Aorta (tissue), 5 donors: ENCODE data around the gene TMEM269. TPM values are rescaled to one million over a fixed set of nuclear protein-coding genes. Genes with fewer than 3 reads are reported as not detected.

ENCODE experiments used
- ATAC-seq: fragments of 200-7000 bp; cut with Tn5 transposase; one replicate; pipeline ENCODE4 v1.9.1; 2022; ENCODE audit warnings: moderate library complexity; ENCODE audit not compliant: low FRiP score
- DNase-seq, 2 donors: peaks; one replicate each; pipeline ENCODE4 v3.0.0-alpha.2; 2020
- H3K27ac ChIP-seq, 2 donors: one replicate each; pipeline ENCODE4 v1.5.1; 2013; ENCODE audit warnings: low read length in 2 of 2, mild to moderate bottlenecking in 2 of 2, moderate library complexity in 2 of 2, control low read depth in 1 of 2, inconsistent platforms in 1 of 2, low read depth in 1 of 2
- H3K27me3 ChIP-seq, 2 donors: one replicate each; pipeline ENCODE4 v1.6.1; 2013; ENCODE audit warnings: control low read depth in 1 of 2, low read length in 1 of 2, mild to moderate bottlenecking in 1 of 2, moderate library complexity in 1 of 2; ENCODE audit not compliant: insufficient read depth in 2 of 2, control insufficient read depth in 1 of 2
- H3K36me3 ChIP-seq, 2 donors: one replicate each; pipeline ENCODE4 v1.6.1; 2013; ENCODE audit warnings: control low read depth in 1 of 2, low read length in 1 of 2, mild to moderate bottlenecking in 1 of 2; ENCODE audit not compliant: insufficient read depth in 2 of 2, control insufficient read depth in 1 of 2
- H3K4me1 ChIP-seq, 2 donors: one replicate each; pipeline ENCODE4 v1.6.1; 2013; ENCODE audit warnings: low read length in 2 of 2, control low read depth in 1 of 2, mild to moderate bottlenecking in 1 of 2, moderate library complexity in 1 of 2; ENCODE audit not compliant: insufficient read depth in 2 of 2, control insufficient read depth in 1 of 2
- H3K4me3 ChIP-seq, 2 donors: one replicate each; pipeline ENCODE4 v1.5.1; 2013; ENCODE audit warnings: low read length in 2 of 2, control low read depth in 1 of 2, mild to moderate bottlenecking in 1 of 2
- H3K9me3 ChIP-seq: one replicate; pipeline ENCODE4 v1.6.1; 2013; ENCODE audit warnings: mild to moderate bottlenecking, low read length; ENCODE audit not compliant: control insufficient read depth
- WGBS, 2 donors: extraction: QIAGEN DNeasy Blood & Tissue Kit; methylation state at CpG; one replicate each; pipeline ENCODE4 v1.1.7; 2013; 5-methylcytosine and 5-hydroxymethylcytosine counted together
- intact Hi-C, 2 donors: fragments of 100-400 bp; cut with DNase I; formaldehyde crosslinking; loops; one replicate each; pipeline versions ENCODE4 v1.14.2 to v1.15.0; 2022
- polyA plus RNA-seq, 2 donors: library from polyadenylated mRNA; stranded (reverse); fragments of 200-250 nt; gene quantifications; one replicate each; pipeline ENCODE4 v1.2.3, GENCODE V29; 2013
- total RNA-seq, 2 donors: library from RNA; stranded (reverse); fragmentation: NEBNext Ultra II Directional; extraction: Animal tissue kit (Norgen Biotek cat#: 25700); gene quantifications; one replicate each; pipeline ENCODE4 v1.2.1, GENCODE V29; 2021
- donor health status: healthy with polysubstance abuse.
- donor health status: Bipolar disorder and iron deficiency.
- donor health status: DM: no; HTN: no; CAD: no.
- donor health status: DM: no; HTN: no; CAD: no.
- donor health status: DM: yes; HTN: yes; CAD: no.

Gene TMEM269
- total and polyA plus RNA-seq, 4 donors, result 0.13 TPM; not detected in 3

DNA sequence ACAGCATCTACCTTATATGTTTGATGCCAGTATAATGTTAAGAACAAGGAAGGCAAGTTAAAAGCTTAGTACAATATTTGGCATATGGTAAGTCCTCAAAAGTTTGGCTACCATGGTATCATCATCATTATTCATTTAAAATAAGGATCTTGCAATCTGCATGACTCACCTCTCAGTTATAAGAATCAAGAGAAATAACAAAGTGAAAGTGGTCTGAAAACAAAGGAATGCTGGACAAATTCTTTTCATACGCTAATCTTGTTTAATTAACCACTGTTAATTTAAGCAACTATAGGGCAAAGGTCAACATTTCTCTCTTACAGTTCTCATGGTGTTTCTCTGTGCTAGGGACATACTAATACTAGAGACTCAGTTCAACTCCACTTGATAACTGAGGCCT is 31.7 kb upstream of the TMEM269 start:
- intact Hi-C loops, result loop anchor here in 1 of 2 donors (10.0 kb wide), 1 partner anchor 168 kb away; no protein-coding TSS in a partner anchor
- ATAC-seq (no peak), DNase-seq (no peak)
- Histone ChIP-seq H3K4me3 (no peak overlapping the region), H3K4me1 (no peaks in the 10 kb centered on the region), H3K27ac (no peak overlapping the region), H3K9me3 (no peaks in the 10 kb centered on the region), H3K27me3 (no peaks in the 10 kb centered on the region), H3K36me3 (peaks cover 8 to 14% of the 10 kb centered on the region in 2 donors)
- 68 to 75% methylated on average over 1 of the region's 1 CpG for WGBS, 2 donors

DNA sequence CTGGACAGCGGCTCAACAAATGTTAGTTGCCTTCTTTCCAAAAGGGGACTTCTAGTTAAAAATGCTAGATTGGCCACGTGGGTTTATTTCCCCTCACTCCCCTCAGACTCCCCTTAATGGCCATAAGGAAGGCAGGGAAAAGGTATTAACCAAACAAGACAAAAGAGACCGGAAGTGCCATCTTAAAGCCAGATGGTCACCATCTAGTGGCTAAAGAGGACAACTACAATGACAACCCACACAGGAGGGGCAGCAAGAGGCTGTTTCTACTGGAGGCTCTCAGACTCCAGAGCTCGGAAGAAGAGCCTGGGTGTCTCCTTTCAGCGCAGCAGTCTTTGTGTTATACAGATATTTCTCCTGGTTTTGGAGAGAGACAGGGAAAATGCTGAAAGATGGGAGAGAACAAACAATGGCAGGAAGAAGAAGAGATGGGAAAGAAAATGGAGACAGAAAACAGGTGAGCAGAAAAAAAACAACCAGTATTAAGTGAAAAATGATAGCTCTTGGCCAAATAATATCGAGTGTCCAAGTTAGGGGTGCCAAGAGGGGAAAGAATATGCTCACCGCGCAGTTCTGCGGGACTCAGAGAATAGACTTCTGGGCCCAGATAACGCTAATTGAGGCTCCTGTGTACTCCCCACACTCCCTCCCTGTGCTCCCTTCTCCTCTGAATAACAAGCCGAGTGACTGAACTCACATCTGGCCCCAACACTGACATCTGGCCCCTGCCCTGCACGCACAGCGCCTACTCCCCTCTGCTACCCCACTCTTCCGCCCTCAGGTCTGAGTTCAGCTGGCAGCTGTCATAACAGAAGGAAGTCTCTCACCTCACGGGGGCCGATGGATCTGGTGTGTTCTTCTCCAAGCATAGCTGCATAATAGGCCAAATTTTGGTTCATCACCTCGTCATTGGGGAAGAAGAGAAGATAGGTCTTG is 27.6 kb upstream of the TMEM269 start:
- DNase-seq (peak in 1 of 2 donors; percentile 31), ATAC-seq (no peak)
- no peaks in the 10 kb centered on the region for H3K4me1 ChIP-seq
- H3K9me3 ChIP-seq, result no peaks in the 10 kb centered on the region
- H3K27me3 ChIP-seq, result no peaks in the 10 kb centered on the region
- no peak overlapping the region for H3K4me3 ChIP-seq
- intact Hi-C loops, result loop anchor here in 1 of 2 donors (10.0 kb wide), 1 partner anchor 172 kb away; no protein-coding TSS in a partner anchor
- no peak overlapping the region for H3K27ac ChIP-seq
- peaks cover 8 to 14% of the 10 kb centered on the region in 2 donors for H3K36me3 ChIP-seq
- WGBS, 2 donors, result 71% methylated on average over 17 of the region's 17 CpGs

DNA sequence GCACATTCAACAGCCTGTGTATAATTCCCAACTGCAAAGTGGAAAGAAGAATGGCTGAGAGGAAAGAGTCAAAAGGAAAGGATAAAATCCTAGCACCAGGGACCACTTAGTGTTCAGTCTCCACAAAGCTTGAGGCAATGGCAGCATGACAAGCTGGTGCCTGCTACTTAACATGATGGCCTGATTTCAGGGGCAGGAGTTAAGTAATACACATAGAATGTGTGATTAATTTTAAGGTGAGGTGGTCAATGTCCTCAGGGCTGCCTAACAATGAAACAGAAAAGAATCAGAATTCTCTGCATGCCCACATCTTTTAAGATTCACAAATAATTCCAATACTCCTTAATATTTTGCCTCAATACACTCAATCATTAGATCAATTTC is 26.9 kb upstream of the TMEM269 start:
- ATAC-seq, result no peak
- Histone ChIP-seq H3K4me3 (no peak overlapping the region), H3K27ac (no peak overlapping the region), H3K9me3 (no peaks in the 10 kb centered on the region), H3K36me3 (peaks cover 4 to 14% of the 10 kb centered on the region in 2 donors), H3K27me3 (no peaks in the 10 kb centered on the region), H3K4me1 (no peaks in the 10 kb centered on the region)
- DNase-seq, result no peak
- intact Hi-C loops, result loop anchor here in 1 of 2 donors (10.0 kb wide), 1 partner anchor 173 kb away; no protein-coding TSS in a partner anchor

DNA sequence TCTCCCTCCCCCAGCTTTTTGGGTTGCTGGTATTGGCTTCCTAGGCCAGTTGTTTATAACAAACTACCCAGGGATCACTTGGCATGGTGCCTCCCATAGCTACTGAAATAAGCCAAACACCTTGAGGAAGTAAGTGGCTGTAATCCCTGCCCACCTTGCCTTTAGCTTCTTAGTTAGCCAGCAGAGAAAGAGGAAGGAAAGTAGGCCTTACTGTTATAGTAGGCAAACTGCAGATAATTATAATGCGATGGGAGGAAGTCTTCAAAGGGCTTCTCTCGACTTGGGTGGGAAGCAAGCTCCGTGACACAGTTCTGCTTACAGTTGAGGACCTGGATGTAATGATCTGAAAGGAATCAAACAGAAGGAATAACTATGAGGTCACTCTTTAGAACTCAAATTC is 26.1 kb upstream of the TMEM269 start:
- no peak for DNase-seq
- WGBS, 2 donors, result 83 to 86% methylated on average over 3 of the region's 3 CpGs
- Histone ChIP-seq H3K27ac (no peak overlapping the region), H3K27me3 (no peaks in the 10 kb centered on the region), H3K36me3 (peaks cover 4 to 14% of the 10 kb centered on the region in 2 donors), H3K9me3 (no peaks in the 10 kb centered on the region), H3K4me3 (no peak overlapping the region), H3K4me1 (no peaks in the 10 kb centered on the region)
- intact Hi-C loops, result loop anchor here in 1 of 2 donors (10.0 kb wide), 1 partner anchor 174 kb away; no protein-coding TSS in a partner anchor
- ATAC-seq, result no peak

DNA sequence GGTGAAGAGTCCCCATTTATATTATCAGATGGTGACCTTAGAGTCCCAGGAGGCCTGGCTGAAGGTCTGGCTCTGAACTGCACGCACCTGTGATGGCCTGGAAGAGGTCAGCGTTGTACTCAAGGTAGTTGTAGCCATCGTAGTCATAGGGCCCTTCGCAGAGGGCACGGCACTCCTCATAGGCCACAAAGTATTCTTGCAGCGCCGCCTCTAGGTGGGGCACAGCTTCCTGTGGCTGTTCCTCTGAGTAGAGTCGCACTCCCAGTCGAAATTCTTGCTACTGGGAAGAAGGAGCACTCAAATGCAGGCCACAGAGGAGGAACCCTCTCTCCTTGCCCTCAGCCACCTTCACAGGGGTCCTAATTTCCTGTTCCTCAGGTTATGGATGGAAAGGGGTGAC is 25.7 kb upstream of the TMEM269 start:
- Histone ChIP-seq H3K4me1 (no peaks in the 10 kb centered on the region), H3K36me3 (peaks cover 4 to 11% of the 10 kb centered on the region in 2 donors), H3K27me3 (no peaks in the 10 kb centered on the region), H3K9me3 (no peaks in the 10 kb centered on the region), H3K4me3 (no peak overlapping the region), H3K27ac (no peak overlapping the region)
- ATAC-seq, result no peak
- DNase-seq, result peak in 1 of 2 donors; percentile 26
- intact Hi-C loops, result loop anchor here in 1 of 2 donors (10.0 kb wide), 1 partner anchor 174 kb away; no protein-coding TSS in a partner anchor
- WGBS, 2 donors, result 74 to 79% methylated on average over 9 of the region's 9 CpGs

DNA sequence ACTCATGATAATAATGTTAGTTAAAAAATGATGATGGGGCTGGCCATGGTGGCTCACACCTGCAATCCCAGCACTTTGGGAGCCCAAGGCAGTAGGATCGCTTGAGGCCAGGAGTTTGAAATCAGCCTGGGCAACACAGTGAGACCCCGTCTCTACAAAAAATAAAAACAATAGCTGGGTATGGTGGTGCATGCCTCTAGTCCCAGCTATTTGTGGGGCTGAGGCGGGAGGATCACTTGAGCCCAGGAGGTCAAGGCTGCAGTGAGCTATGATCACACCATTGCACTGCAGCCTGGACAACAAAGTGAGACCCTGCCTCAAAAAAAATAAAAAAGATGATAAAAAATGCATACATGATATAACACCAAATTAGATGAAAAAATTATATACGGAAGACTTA is 23.2 kb upstream of the TMEM269 start:
- Histone ChIP-seq H3K27me3 (no peaks in the 10 kb centered on the region), H3K36me3 (peaks cover 4% of the 10 kb centered on the region in 2 donors), H3K4me1 (no peaks in the 10 kb centered on the region), H3K9me3 (no peaks in the 10 kb centered on the region), H3K27ac (no peak overlapping the region), H3K4me3 (no peak overlapping the region)
- WGBS, 2 donors, result 96 to 99% methylated on average over 4 of the region's 4 CpGs
- no peak for ATAC-seq
- no peak for DNase-seq
- intact Hi-C loops, result loop anchor here in 1 of 2 donors (10.0 kb wide), 1 partner anchor 83 kb away; the partner anchor contains the start of gene ZNF691

DNA sequence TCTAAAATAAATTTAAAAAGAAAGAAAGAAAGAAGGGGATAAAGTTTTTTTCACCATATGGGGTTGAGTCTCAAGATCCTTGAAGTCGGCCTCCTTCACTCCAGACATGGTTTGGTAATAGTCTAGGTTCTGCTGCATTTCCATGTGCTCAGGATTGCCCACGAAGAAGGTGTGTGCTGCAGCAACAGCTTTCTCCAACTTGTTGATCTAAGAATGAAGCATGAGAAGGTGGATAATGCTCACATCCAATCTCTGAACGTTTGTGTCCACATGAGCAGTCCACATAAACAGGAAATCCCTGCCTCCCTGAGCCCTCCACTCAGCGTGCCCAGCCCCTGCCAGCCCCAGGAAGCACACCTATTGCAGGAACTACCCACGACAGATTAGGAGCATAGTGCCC is 22.5 kb upstream of the TMEM269 start:
- ATAC-seq, result no peak
- no peak overlapping the region for H3K4me3 ChIP-seq
- 69 to 71% methylated on average over 5 of the region's 5 CpGs for WGBS, 2 donors
- DNase-seq, result no peak
- H3K9me3 ChIP-seq, result no peaks in the 10 kb centered on the region
- intact Hi-C loops, result loop anchor here in 1 of 2 donors (10.0 kb wide), 1 partner anchor 83 kb away; the partner anchor contains the start of gene ZNF691
- no peaks in the 10 kb centered on the region for H3K27me3 ChIP-seq
- no peak overlapping the region for H3K27ac ChIP-seq
- no peaks in the 10 kb centered on the region for H3K4me1 ChIP-seq
- H3K36me3 ChIP-seq, result peaks cover 2 to 4% of the 10 kb centered on the region in 2 donors

DNA sequence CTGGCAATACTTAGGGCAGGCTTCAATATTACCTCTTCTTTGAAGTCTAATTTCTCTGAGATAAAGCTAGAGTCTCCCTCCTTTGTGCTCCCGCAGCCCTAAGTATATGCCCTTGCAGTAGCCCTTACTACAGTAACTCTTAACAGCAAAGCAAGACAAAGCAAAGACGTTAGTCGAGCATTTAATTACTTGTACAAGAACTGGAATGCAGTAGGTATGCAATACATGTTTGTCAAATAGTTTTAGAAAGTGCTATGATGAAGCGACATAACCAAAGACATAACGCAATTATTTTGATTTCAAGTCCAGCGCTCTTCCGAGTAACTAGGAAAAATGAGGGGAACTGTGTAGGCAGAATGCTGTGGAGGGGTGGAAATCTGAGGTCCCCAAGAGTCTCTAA is 19.5 kb upstream of the TMEM269 start:
- WGBS, 2 donors, result 5 to 7% methylated on average over 7 of the region's 7 CpGs
- Histone ChIP-seq H3K4me3 (peak overlapping the region; percentile 72 to 74), H3K9me3 (no peaks in the 10 kb centered on the region), H3K27ac (no peak overlapping the region), H3K4me1 (peaks cover 0 to 4% of the 10 kb centered on the region in 2 donors), H3K27me3 (no peaks in the 10 kb centered on the region), H3K36me3 (no peaks in the 10 kb centered on the region)
- DNase-seq, result no peak
- intact Hi-C loops, result loop anchor here in 1 of 2 donors (5.0 to 10.0 kb wide), 3 partner anchors 52 to 307 kb away; partner anchors contain the start of genes ERMAP, SVBP and ZNF691
- no peak for ATAC-seq
